PFSK-1 (cell line): ENCODE measurements around the gene SYMPK.

Experiments
- FOXP2 ChIP-seq: optimal IDR thresholded peaks from 2 replicates; pipeline ENCODE3; 2011; ENCODE audit warnings: borderline replicate concordance, control low read depth, inconsistent platforms; ENCODE audit not compliant: insufficient read depth; ENCODE audit errors: extremely low read length, extremely low read depth
- POLR2AphosphoS5 ChIP-seq: IDR thresholded peaks from 2 replicates; pipeline ENCODE4 v1.6.1; 2012; ENCODE audit warnings: low read depth, mild to moderate bottlenecking, control low read depth, low read length, moderate library complexity
- SIN3A ChIP-seq: IDR thresholded peaks from 2 replicates; pipeline ENCODE4 v1.6.1; 2012; ENCODE audit warnings: mild to moderate bottlenecking, low read length, moderate library complexity, borderline replicate concordance; ENCODE audit not compliant: insufficient read depth
- TAF1 ChIP-seq: IDR thresholded peaks from 2 replicates; pipeline ENCODE4 v1.6.1; 2012; ENCODE audit warnings: low read length, control low read depth, borderline replicate concordance; ENCODE audit not compliant: insufficient read depth
- TF ChIP-seq, protein P1 (sequence below), 2 experiments: IDR thresholded peaks; 2 replicates each; pipeline versions ENCODE4 v1.6.1 to v1.8.0; 2011 to 2012; ENCODE audit warnings: low read depth in 2 of 2, low read length in 2 of 2, control low read depth in 1 of 2, inconsistent platforms in 1 of 2, mild to moderate bottlenecking in 1 of 2, moderate library complexity in 1 of 2; ENCODE audit not compliant: insufficient read depth in 1 of 2

Gene SYMPK

DNA sequence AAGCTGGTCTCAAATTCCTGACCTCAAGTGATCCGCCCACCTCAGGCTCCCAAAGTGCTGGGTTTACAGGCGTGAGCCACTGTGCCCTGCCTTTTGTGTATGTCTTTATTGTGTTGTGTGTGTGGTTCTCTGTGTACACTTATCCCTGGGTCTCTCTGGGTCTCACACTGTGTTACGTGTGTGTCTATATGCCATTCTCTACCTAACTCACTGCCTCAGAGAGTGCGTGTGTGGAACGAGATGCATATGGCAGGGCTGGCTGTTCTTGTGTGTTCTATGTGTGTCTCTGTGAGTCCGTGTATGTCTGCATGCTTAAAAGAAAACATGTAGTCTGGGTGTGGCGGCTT is 11.6 kb upstream of the SYMPK start:
- TF ChIP-seq FOXP2 (no peak), TAF1 (no peak), SIN3A (no peak), POLR2AphosphoS5 (no peak)
- TF ChIP-seq, protein P1, sequence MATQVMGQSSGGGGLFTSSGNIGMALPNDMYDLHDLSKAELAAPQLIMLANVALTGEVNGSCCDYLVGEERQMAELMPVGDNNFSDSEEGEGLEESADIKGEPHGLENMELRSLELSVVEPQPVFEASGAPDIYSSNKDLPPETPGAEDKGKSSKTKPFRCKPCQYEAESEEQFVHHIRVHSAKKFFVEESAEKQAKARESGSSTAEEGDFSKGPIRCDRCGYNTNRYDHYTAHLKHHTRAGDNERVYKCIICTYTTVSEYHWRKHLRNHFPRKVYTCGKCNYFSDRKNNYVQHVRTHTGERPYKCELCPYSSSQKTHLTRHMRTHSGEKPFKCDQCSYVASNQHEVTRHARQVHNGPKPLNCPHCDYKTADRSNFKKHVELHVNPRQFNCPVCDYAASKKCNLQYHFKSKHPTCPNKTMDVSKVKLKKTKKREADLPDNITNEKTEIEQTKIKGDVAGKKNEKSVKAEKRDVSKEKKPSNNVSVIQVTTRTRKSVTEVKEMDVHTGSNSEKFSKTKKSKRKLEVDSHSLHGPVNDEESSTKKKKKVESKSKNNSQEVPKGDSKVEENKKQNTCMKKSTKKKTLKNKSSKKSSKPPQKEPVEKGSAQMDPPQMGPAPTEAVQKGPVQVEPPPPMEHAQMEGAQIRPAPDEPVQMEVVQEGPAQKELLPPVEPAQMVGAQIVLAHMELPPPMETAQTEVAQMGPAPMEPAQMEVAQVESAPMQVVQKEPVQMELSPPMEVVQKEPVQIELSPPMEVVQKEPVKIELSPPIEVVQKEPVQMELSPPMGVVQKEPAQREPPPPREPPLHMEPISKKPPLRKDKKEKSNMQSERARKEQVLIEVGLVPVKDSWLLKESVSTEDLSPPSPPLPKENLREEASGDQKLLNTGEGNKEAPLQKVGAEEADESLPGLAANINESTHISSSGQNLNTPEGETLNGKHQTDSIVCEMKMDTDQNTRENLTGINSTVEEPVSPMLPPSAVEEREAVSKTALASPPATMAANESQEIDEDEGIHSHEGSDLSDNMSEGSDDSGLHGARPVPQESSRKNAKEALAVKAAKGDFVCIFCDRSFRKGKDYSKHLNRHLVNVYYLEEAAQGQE (IDR thresholded peaks at IDR 0.05; ENCODE audit: insufficient read depth in 1 of 2, low read depth in 2 of 2, low read length in 2 of 2): no peak

DNA sequence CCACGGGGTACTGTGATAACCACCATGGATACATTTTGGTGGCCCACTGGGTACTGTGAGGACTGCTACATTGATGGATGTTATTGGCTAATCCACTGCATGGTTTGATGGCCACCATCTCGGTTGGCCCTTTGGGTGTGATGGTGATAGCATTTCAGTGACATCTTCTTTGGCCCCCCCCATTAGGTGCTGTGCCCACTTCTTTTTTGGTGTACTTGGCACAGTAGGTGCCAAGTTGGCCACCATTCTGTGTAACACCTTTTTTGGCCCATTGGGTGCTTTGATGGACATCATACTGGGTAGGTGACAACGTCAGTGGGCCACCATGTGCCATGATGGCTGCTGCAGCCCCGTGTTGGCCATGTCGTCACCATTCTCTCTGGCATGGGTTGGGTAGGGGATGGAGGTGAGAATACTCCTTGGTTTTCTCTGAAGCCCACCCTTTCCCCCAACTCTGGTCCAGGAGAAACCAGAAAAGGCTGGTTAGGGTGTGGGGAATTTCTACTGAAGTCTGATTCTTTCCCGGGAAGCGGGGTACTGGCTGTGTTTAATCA is 10.3 kb upstream of the SYMPK start:
- TF ChIP-seq, protein P1 (IDR thresholded peaks at IDR 0.05; ENCODE audit: insufficient read depth in 1 of 2, low read depth in 2 of 2, low read length in 2 of 2): no peak
- no peak for TF ChIP-seq TAF1
- TF ChIP-seq FOXP2: no peak
- no peak for TF ChIP-seq POLR2AphosphoS5
- no peak for TF ChIP-seq SIN3A

DNA sequence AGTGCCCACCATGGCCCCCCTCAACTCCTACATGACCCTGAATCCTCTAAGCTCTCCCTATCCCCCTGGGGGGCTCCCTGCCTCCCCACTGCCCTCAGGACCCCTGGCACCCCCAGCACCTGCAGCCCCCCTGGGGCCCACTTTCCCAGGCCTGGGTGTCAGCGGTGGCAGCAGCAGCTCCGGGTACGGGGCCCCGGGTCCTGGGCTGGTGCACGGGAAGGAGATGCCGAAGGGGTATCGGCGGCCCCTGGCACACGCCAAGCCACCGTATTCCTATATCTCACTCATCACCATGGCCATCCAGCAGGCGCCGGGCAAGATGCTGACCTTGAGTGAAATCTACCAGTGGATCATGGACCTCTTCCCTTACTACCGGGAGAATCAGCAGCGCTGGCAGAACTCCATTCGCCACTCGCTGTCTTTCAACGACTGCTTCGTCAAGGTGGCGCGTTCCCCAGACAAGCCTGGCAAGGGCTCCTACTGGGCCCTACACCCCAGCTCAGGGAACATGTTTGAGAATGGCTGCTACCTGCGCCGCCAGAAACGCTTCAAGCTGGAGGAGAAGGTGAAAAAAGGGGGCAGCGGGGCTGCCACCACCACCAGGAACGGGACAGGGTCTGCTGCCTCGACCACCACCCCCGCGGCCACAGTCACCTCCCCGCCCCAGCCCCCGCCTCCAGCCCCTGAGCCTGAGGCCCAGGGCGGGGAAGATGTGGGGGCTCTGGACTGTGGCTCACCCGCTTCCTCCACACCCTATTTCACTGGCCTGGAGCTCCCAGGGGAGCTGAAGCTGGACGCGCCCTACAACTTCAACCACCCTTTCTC is 9.4 kb upstream of the SYMPK start:
- TF ChIP-seq FOXP2 (no peak), POLR2AphosphoS5 (no peak), SIN3A (no peak), TAF1 (no peak)
- TF ChIP-seq, protein P1 (IDR thresholded peaks at IDR 0.05; ENCODE audit: insufficient read depth in 1 of 2, low read depth in 2 of 2, low read length in 2 of 2): no peak

DNA sequence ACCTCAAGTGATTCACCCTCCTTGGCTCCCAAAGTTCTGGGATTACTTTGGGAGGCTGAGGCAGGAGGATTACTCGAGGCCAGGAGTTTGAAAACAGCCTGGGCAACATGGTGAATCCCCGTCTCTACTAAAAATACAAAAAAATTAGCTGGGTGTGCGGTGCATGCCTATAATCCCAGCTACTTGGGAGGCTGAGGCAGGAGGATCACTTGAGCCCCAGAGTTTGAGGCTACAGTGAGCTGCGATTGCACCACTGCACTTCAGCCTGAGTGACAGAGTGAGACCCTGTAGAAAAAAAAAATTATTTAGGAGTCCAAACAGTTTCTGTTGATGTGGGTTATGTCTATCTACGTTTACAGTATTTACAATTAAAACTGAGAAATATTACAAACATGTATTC is 7.9 kb upstream of the SYMPK start:
- TF ChIP-seq FOXP2: no peak
- TF ChIP-seq TAF1: no peak
- TF ChIP-seq SIN3A: no peak
- TF ChIP-seq, protein P1 (IDR thresholded peaks at IDR 0.05; ENCODE audit: insufficient read depth in 1 of 2, low read depth in 2 of 2, low read length in 2 of 2): no peak
- TF ChIP-seq POLR2AphosphoS5: no peak
